BLaER1 (cell line): ENCODE results near the gene RSL1D1.

ENCODE experiments used
- H3K27ac ChIP-seq: shearing (Covaris generic); formaldehyde crosslinking; 2 replicates; pipeline ENCODE4 v1.8.1; 2022
- H3K27me3 ChIP-seq: shearing (Covaris generic); formaldehyde crosslinking; 2 replicates; pipeline ENCODE4 v1.8.1; 2022
- H3K36me3 ChIP-seq: shearing (Covaris generic); formaldehyde crosslinking; 2 replicates; pipeline ENCODE4 v1.8.1; 2022
- H3K4me1 ChIP-seq: shearing (Covaris generic); formaldehyde crosslinking; 2 replicates; pipeline ENCODE4 v1.8.1; 2022
- H3K4me2 ChIP-seq: shearing (Covaris generic); formaldehyde crosslinking; 2 replicates; pipeline ENCODE4 v1.8.1; 2022
- H3K4me3 ChIP-seq: shearing (Covaris generic); formaldehyde crosslinking; 2 replicates; pipeline ENCODE4 v1.8.1; 2022
- H3K9ac ChIP-seq: shearing (Covaris generic); formaldehyde crosslinking; 2 replicates; pipeline ENCODE4 v1.8.1; 2022
- H3K9me3 ChIP-seq: shearing (Covaris generic); formaldehyde crosslinking; 2 replicates; pipeline ENCODE4 v1.8.1; 2022
- H4K20me1 ChIP-seq: shearing (Covaris generic); formaldehyde crosslinking; 2 replicates; pipeline ENCODE4 v1.8.1; 2022
- Cebpa-rat ChIP-seq: shearing (Covaris generic); IDR thresholded peaks from 2 replicates; pipeline ENCODE4 v1.8.1; 2022

Gene RSL1D1

DNA sequence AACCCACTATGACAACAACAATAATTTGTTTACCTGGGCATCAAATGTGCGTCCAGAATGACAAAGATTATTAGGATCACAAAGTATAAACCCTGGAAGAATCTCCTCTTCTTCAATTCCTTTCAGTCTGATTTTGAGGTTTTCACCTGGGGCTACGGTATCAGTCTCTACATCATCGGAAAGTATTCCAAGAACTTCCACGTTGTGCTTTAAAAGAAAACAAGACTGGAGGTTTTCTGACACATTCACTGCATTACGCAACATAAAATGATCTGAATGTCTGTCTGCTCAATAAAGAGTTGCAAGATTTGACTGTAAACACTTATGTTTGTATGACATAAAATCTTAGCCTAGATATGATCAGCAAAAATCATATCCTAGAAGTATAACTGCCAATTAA lies 26.0 kb upstream of the RSL1D1 start:
- Histone ChIP-seq H3K9me3 (no peaks in the 10 kb centered on the region), H4K20me1 (peaks cover 74% of the 10 kb centered on the region), H3K4me1 (no peaks in the 10 kb centered on the region), H3K27ac (no peak overlapping the region), H3K36me3 (peaks cover 98% of the 10 kb centered on the region), H3K9ac (no peak overlapping the region), H3K4me2 (no peak overlapping the region), H3K27me3 (no peaks in the 10 kb centered on the region), H3K4me3 (no peak overlapping the region)
- TF ChIP-seq Cebpa-rat, result peak; percentile 52; the same call in 1 of the 2 replicates

GRCh38 chr16:11876306-11876705 lies 25.0 kb upstream of the RSL1D1 start:
- no peak for TF ChIP-seq Cebpa-rat
- Histone ChIP-seq H3K27me3 (no peaks in the 10 kb centered on the region), H3K9me3 (no peaks in the 10 kb centered on the region), H3K4me1 (no peaks in the 10 kb centered on the region), H3K9ac (no peak overlapping the region), H3K4me3 (no peak overlapping the region), H3K4me2 (no peak overlapping the region), H3K36me3 (peaks cover 96% of the 10 kb centered on the region), H3K27ac (no peak overlapping the region), H4K20me1 (peaks cover 76% of the 10 kb centered on the region)

- no peak overlapping the region for H3K27ac ChIP-seq
- peaks cover 95% of the 10 kb centered on the region for H3K36me3 ChIP-seq
- H3K9me3 ChIP-seq, result no peaks in the 10 kb centered on the region
- no peaks in the 10 kb centered on the region for H3K27me3 ChIP-seq
- no peak overlapping the region for H3K9ac ChIP-seq
- H3K4me3 ChIP-seq, result no peak overlapping the region
- no peak for TF ChIP-seq Cebpa-rat
- no peak overlapping the region for H3K4me2 ChIP-seq
- H3K4me1 ChIP-seq, result no peaks in the 10 kb centered on the region
- H4K20me1 ChIP-seq, result peaks cover 76% of the 10 kb centered on the region
Measured at GRCh38 chr16:11875721-11876120, 24.4 kb upstream of the RSL1D1 start.

DNA sequence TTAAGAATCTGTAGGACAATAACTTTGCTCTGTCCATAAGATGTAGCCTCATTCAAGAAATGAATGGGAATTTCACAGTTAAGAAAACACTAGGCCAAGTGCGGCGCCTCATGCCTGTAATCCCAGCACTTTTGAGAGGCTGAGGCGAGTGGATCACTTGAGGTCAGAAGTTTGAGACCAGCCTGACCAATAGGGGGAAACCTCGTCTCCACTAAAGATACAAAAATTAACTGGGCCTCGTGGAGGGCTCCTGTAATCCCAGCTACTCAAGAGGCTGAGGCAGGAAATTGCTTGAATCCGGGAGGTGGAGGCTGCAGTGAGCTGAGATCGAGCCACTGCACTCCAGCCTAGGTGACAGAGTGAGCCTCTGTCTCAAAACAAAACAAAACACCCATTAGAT lies 19.9 kb upstream of the RSL1D1 start:
- TF ChIP-seq Cebpa-rat, result no peak
- Histone ChIP-seq H4K20me1 (peaks cover 73% of the 10 kb centered on the region), H3K4me1 (peaks cover 1% of the 10 kb centered on the region), H3K27me3 (no peaks in the 10 kb centered on the region), H3K36me3 (peaks cover 82% of the 10 kb centered on the region), H3K27ac (no peak overlapping the region), H3K4me2 (no peak overlapping the region), H3K9ac (no peak overlapping the region), H3K4me3 (no peak overlapping the region), H3K9me3 (no peaks in the 10 kb centered on the region)

DNA sequence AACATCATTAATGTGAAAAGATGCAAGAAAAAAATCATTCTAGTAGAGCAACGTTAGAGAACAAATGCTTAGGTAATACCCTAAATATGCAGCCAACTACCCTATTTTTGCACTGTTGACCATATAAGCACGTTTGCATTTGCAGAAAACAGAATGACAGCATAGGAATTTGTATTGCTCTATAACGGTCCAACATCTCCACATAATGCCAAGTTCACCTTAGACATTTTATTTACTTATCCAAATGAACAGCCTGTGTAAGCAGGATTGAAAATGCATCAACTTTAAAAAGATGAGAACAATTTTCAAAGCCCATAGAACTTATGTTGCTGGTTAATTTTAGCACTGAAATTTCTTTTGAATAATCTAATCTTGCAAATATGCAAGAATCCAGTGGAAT lies 19.1 kb upstream of the RSL1D1 start:
- Histone ChIP-seq H4K20me1 (peaks cover 70% of the 10 kb centered on the region), H3K4me2 (no peak overlapping the region), H3K27me3 (no peaks in the 10 kb centered on the region), H3K4me1 (peaks cover 9% of the 10 kb centered on the region), H3K4me3 (no peak overlapping the region), H3K27ac (no peak overlapping the region), H3K9me3 (no peaks in the 10 kb centered on the region), H3K9ac (no peak overlapping the region), H3K36me3 (peaks cover 74% of the 10 kb centered on the region)
- no peak for TF ChIP-seq Cebpa-rat

DNA sequence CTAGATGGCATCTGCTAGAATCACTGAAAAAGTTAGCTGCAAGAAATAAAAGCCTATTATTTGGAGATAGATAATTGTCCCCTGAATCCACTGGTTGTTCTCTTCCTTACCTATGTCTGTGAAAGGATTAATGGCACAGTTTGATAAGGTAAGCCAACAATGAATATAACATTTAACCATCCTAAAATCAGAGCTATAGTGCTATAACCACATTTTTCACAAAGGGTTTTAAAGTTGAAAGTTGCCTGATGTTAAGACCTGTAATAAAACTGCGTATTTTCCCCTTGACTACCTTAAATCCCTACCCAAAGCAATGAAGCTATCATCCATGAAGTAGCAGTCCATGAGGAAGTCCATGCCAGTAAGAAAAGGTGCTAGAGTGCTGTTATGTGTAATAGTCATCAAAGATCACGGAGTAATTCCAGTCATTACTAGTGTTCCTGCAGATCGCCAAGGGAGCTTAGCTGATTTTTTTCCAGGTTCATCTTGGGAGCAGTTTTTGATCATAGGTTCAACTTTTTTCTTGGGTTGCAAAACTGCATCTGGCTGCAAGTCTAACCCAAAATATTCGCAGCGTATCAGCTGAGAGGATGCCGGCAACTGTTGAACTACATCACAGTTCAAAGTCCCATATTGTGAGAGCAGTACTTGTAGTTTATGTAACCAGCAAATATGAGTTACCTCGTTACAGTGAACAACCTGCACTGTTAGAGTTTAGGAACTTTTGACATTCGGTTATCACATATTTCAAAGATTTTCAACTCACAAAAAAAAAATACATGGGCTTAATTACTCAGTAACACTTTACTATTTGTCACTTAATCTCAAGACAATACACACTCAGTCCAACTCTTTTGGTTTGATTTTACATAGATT lies 18.2 kb upstream of the RSL1D1 start:
- Histone ChIP-seq H3K9me3 (no peaks in the 10 kb centered on the region), H3K36me3 (peaks cover 66% of the 10 kb centered on the region), H3K4me1 (peaks cover 10% of the 10 kb centered on the region), H3K27me3 (no peaks in the 10 kb centered on the region), H3K4me3 (no peak overlapping the region), H3K4me2 (no peak overlapping the region), H4K20me1 (peaks cover 70% of the 10 kb centered on the region), H3K9ac (no peak overlapping the region), H3K27ac (no peak overlapping the region)
- TF ChIP-seq Cebpa-rat, result no peak

- H3K27me3 ChIP-seq, result no peaks in the 10 kb centered on the region
- H4K20me1 ChIP-seq, result peaks cover 62% of the 10 kb centered on the region
- H3K4me3 ChIP-seq, result no peak overlapping the region
- no peak overlapping the region for H3K4me2 ChIP-seq
- no peak for TF ChIP-seq Cebpa-rat
- peaks cover 60% of the 10 kb centered on the region for H3K36me3 ChIP-seq
- no peak overlapping the region for H3K27ac ChIP-seq
- no peak overlapping the region for H3K9ac ChIP-seq
- peaks cover 10% of the 10 kb centered on the region for H3K4me1 ChIP-seq
- H3K9me3 ChIP-seq, result no peaks in the 10 kb centered on the region
Measured at GRCh38 chr16:11868412-11868980, 17.2 kb upstream of the RSL1D1 start.

DNA sequence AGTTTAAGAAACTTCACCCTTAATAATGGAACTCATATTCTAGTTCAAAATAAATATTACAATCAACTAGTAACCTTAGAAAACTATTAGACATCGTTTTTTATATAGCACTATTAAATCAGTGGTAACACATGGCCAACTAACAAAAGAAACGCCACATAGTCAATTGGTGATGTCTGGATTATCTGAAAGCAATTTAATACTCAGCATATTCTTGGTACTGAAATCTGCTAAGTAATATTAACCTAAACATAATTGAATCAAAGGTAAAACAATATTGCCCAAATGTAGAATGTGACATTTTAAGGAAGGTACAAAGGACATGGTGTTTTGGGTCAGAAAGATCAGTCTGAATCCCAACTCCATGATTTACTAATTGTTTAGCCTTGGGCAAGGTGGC lies 11.1 kb upstream of the RSL1D1 start:
- H3K4me2 ChIP-seq, result no peak overlapping the region
- no peak overlapping the region for H3K27ac ChIP-seq
- no peaks in the 10 kb centered on the region for H3K27me3 ChIP-seq
- TF ChIP-seq Cebpa-rat, result no peak
- no peaks in the 10 kb centered on the region for H3K9me3 ChIP-seq
- no peak overlapping the region for H3K9ac ChIP-seq
- no peak overlapping the region for H3K4me3 ChIP-seq
- peaks cover 10% of the 10 kb centered on the region for H3K4me1 ChIP-seq
- peaks cover 50% of the 10 kb centered on the region for H4K20me1 ChIP-seq
- 0 out of 2 replicates have a peak, but pooled peaks cover 20% of the 10 kb centered on the region for H3K36me3 ChIP-seq

- H3K4me2 ChIP-seq, result no peak overlapping the region
- no peak for TF ChIP-seq Cebpa-rat
Measured at GRCh38 chr16:11857161-11857560, 5.8 kb upstream of the RSL1D1 start.

GRCh38 chr16:11852092-11852809 lies 909 bp upstream of the RSL1D1 start:
- Histone ChIP-seq H3K27ac (peak overlapping the region; percentile 97), H4K20me1 (peaks cover 78% of the 10 kb centered on the region), H3K27me3 (no peaks in the 10 kb centered on the region)

More at GRCh38 chr16:11857161-11857560, 5.8 kb upstream of the RSL1D1 start:
- Histone ChIP-seq H4K20me1 (peaks cover 69% of the 10 kb centered on the region), H3K9ac (no peak overlapping the region), H3K9me3 (no peaks in the 10 kb centered on the region), H3K4me1 (peaks cover 24% of the 10 kb centered on the region), H3K27me3 (no peaks in the 10 kb centered on the region), H3K27ac (no peak overlapping the region), H3K4me3 (no peak overlapping the region), H3K36me3 (peaks cover 35% of the 10 kb centered on the region)

More at GRCh38 chr16:11852092-11852809, 909 bp upstream of the RSL1D1 start:
- no peak for TF ChIP-seq Cebpa-rat
- Histone ChIP-seq H3K4me1 (peaks cover 56% of the 10 kb centered on the region), H3K9me3 (no peaks in the 10 kb centered on the region), H3K36me3 (peaks cover 53% of the 10 kb centered on the region), H3K9ac (peak overlapping the region; percentile 98), H3K4me3 (peak overlapping the region; percentile 82), H3K4me2 (peak overlapping the region; percentile 98)
